Measurements from ENCODE around the gene MELK.
"Not testable (repeated sequence)": the region's sequence is repeated elsewhere in the genome, so short reads cannot be mapped to it uniquely, and the experiment has no call there.

MELK gene

DNA sequence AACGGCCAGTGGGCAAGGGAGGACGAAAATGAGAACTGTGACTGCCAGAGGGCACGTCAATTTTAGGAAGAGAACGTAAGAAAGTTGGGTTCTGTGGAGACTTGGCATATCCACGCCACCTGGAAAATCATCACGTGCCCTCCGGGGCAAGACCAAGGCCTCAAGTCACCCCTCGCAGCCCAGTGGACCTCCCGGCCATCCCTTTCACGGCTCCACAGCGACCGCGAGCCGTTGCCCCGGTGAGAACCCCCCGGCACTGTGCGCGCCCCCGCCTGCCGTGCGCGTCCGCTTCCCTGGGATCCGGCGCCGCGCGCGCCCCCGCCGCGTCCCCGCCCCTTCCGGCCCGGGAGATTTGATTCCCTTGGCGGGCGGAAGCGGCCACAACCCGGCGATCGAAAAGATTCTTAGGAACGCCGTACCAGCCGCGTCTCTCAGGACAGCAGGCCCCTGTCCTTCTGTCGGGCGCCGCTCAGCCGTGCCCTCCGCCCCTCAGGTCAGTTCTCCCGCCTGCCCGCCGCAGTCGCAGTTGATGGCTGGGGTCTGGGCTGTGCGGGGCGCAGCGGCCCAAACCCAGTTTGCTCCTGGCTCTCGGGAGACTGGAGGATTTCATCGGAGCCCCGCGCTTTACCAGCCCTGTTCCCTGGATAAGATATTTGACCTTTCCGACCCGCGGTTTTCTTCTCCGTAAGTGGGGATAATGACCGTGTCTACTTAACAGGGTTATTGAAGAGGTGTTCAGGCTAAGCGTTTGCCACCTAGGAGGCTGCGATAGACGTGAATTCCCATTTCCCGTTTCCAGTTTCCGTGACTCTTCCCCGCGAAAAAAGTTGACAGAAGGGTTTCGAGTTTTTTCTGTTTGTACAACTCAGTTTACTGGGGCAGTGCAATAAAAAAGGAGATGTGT lies at the start of gene MELK:
Gene MELK, plus strand, starts transcription at position 381 of the 904 bp plus-strand sequence. CDS start 8,787 bp downstream, outside the sequence.
- DNase-seq = peak; percentile 72

- DNase-seq = no peak
These were observed 42.5 kb upstream of the MELK start for GRCh38 chr9:36530224-36530623.

DNA sequence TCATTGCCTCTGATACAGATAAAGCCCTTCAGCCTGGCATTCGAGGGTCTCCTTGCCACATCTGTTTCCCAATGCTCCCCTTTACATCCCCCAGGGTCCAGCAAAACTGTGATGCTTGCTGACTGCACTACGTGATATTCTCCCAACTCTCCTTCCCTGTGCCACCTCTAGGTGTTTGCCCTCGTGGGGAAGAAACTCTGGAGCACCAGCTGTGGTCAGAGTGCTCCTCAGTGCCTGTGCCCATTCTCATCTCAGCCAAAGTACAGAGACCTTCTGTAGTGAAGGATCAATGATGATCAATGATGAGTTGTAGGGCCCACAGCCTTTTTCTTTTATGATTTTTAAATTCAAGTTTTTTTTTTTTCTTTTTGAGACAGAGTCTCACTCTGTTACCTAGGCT lies 40.3 kb upstream of the MELK start:
- DNase-seq = no peak

GRCh38 chr9:36533726-36534125 lies 39.0 kb upstream of the MELK start:
- DNase-seq = not testable (repeated sequence)

GRCh38 chr9:36535107-36535506 lies 37.6 kb upstream of the MELK start:
- no peak for DNase-seq

GRCh38 chr9:36537861-36538260 lies 34.8 kb upstream of the MELK start:
- DNase-seq = no peak

DNA sequence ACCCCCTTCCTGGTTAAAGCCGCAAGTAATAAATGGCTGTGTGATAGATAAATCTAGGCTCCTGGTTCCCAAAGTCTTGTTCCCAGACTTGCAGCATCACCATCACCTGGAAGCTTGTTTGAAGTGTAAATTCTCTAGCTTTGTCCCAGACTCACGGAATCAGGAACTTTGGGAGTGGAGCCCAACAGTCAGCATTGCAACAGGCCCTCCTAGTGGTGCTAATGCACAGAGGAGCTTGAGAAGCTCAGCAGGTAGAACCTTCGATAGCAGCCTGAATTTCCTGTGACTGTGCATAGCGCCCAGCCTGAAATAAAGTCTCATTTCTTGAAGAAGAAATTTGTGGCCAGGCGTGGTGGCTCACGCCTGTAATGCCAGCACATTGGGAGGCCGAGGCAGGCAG lies 30.3 kb upstream of the MELK start:
- no peak for DNase-seq

- no peak for DNase-seq
These were observed 28.8 kb upstream of the MELK start for GRCh38 chr9:36543916-36544315.

GRCh38 chr9:36547598-36547997 lies 25.1 kb upstream of the MELK start:
- no peak for DNase-seq

GRCh38 chr9:36548454-36548853 lies 24.2 kb upstream of the MELK start:
- DNase-seq = no peak

DNA sequence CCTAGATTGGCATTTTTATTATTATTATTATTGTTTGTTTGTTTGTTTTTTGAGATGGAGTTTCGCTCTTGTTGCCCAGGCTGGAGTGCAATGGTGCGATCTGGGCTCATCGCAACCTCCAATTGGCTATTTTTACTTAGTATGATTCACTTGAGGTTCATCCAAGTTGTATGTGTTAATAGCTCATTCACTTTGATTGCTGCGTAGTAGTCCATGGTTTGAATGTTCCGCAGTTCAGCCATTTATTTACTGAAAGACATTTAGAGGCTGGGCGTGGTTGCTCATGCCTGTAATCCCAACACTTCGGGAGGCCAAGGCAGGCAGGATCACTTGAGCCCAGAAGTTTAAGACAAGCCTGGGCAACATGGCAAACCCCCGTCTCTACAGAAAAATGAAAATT lies 22.6 kb upstream of the MELK start:
- DNase-seq = no peak

DNA sequence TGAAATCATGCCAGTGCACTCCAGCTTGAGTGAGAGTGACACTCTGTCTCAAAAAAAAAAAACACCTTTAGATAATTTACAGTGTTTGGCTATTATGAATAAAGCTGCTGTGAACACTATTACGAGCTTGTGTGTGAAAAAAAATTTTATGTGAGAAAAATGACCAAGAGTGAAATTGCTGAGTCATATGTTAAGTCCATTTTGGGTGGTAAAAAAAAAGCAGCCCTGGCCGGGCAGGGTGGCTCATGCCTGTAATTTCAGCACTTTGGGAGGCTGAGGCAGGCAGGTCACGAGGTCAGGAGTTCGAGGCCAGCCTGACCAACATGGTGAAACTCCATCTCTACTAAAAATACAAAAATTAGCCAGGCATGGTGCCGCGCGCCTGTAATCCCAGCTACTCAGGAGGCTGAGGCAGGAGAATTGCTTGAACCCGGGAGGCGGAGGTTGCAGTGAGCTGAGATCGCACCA lies 22.0 kb upstream of the MELK start:
- DNase-seq = not testable (repeated sequence)

DNA sequence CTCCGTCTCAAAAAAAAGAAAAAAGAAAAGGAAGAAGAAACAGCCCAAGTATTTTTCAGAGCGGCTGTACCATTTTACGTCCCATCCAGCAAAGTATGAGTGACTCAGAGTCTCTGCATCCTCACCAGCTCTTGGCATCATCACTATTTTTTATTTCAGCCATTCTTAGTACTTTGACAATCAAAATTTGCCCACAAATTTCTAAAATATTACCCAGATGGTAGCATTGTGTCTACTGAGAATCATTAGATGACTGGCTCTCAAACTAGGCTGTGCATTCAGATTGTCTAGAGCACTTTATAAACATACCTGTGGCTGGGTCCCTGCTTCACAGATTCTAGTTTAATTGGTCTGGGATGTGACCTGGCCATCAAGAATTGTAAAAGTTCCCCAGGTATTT lies 21.6 kb upstream of the MELK start:
- no peak for DNase-seq

- DNase-seq = no peak
These were observed 20.8 kb upstream of the MELK start for GRCh38 chr9:36551910-36552309.

GRCh38 chr9:36559036-36559695 lies 13.5 kb upstream of the MELK start:
- no peak for DNase-seq

GRCh38 chr9:36560771-36561170 lies 11.9 kb upstream of the MELK start:
- DNase-seq = no peak

DNA sequence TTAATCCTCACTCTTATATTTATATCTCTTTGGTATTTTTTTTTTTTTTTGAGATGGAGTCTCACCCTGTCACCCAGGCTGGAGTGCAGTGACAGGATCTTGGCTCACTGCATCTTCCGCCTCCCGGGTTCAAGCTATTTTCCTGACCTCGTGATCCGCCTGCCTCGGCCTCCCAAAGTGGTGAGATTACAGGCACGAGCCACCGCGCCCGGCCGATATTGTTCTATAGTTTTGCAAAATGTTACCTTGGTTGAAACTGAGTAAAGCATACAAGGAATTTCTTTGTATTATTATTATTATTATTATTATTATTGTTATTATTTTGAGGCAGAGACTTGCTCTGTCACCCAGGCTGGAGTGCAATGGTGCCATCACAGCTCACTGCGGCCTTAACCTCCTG lies 9.9 kb upstream of the MELK start:
- DNase-seq = not testable (repeated sequence)

DNA sequence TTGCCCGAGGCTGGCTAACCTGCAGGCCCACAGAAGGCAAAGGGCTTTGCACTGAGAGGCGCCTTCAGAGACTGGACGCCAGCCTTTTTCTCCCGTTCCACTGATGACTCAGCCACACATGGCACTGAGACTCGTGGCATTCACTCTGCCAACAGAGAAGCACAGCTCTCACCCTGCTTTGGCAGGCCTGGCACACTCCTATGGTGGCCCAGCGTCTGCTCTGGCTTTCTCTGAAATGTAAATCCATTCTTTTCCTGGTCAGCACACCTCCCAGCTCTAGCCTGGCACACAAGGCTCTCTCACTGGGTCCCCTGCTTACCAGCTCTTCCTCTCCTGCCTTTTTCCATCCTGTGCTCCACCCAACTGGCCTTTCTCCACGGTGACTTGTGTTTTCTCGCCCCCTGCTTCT lies 5.9 kb upstream of the MELK start:
- DNase-seq = no peak

- not testable (repeated sequence) for DNase-seq
These were observed 4.0 kb upstream of the MELK start for GRCh38 chr9:36568681-36569080.

GRCh38 chr9:36571333-36571732 lies 1.4 kb upstream of the MELK start:
- DNase-seq = no peak

DNA sequence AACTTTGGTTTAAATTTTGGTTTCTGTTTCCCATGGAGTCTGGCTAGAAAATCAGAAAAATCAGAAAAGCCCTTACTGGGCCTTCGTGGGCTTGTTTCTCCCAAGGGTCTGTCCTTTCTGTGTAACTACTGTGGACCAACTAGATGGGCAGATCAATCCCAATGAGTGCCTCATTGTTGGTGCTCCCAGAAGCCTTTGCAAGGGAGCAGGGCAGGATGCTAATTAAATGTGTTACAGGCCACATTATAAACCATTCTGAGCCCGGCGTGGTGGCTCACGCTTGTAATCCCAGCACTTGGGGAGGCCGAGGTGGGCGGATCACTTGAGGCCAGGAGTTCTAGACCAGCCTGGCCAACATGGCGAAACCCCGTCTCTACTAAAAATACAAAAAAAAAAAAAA lies 1.4 kb downstream of the MELK start:
- DNase-seq = not testable (repeated sequence)

GRCh38 chr9:36575411-36575882 lies 2.8 kb downstream of the MELK start:
- DNase-seq = no peak

GRCh38 chr9:36576866-36577265 lies 4.2 kb downstream of the MELK start:
- DNase-seq = no peak

Measured in activated CD4-positive, alpha-beta T cell treated with anti-CD3 and anti-CD28 coated beads for 1 hour (primary cell).